ENCODE results near the gene SASH1. TPM values are rescaled to one million over a fixed set of nuclear protein-coding genes. Genes with fewer than 3 reads are reported as not detected.

Gene SASH1
- total RNA-seq, 1 experiment from 2014 or later, result 12.3 TPM

DNA sequence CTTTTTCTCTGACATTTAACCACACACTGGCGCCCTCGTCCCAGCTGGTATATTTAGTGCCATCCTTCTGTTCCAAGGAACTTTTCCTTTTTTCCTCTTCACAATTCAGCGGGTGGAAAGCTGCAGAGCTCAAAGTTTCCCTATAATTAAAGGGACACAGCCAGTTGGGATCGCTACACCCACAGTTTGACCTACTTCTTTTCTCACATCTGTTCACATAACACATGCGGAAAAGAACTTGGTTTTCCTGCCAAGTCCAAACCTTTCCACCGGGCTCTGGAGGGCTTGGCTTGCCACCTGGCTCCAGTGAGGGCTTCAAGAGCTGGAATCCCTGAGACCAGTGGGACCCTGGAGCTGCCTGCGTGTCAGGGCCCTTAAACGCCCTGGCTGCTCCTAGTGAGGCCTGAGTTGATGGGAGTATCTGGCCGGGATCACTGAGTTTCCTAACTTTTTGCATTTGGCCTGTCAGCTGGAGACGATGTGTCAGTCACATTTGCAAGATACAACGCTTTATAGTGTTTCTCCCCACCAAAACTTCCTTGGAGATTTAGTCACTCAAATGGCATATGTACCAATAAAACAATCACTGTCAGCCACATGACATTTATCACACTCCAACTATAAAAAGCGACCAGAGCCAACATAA lies 176.0 kb downstream of the SASH1 start:
- H3K36me3 Mint-ChIP-seq (ENCODE audit: insufficient read depth, unreplicated experiment), result no peaks in the 10 kb centered on the region
- CTCF ChIA-PET, result no interaction called here

DNA sequence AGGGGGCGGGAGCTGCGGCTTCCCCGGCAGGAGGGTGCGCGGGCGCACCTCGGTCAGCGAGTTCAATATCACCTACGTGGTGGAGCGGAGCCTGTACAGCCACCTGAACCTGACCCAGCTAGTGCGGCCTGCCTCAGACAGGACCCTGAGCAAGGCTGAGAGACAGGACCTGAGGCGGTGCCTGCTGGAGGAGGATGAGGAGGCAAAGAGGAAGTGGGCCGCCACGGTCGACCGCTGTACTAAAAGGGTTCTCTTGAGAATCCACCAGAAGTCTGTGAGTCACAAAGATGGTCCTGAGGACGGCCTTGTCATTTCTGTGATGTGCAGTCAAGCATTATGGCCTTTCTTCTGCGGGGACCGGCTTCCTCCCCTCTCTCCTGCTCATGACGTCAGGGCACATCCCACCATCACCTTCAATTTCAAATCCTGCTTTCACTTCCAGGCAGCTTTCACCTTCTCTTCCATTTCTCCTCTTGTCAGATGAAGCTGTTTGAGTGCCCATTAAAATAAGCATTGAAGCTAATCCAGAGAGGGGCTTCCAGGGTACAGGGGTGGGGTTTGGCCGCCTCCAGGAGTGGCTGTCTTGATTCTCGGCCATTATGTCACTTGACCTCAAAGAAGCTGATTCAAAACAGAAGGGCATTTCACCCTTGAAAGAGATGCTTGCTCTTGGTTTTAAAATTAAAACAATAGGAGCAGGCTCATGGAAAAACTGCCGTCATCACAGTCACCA lies 177.6 kb downstream of the SASH1 start:
- no peaks in the 10 kb centered on the region for H3K27me3 Mint-ChIP-seq (ENCODE audit: unreplicated experiment)
- CTCF ChIA-PET, result no interaction called here
- no peak for DNase-seq
- H3K27ac Mint-ChIP-seq (ENCODE audit: unreplicated experiment), result no peak overlapping the region
- H3K36me3 Mint-ChIP-seq (ENCODE audit: insufficient read depth, unreplicated experiment), result no peaks in the 10 kb centered on the region
- intact Hi-C loops (cut with micrococcal nuclease; ENCODE audit: unreplicated experiment), result no loop called here
- H3K4me3 Mint-ChIP-seq (ENCODE audit: low read depth, unreplicated experiment), result no peak overlapping the region
- H3K4me1 Mint-ChIP-seq (ENCODE audit: low read depth, unreplicated experiment), result no peaks in the 10 kb centered on the region
- BruUV-seq (replicated peaks), result no TSS peak
- TF ChIP-seq, protein P1, sequence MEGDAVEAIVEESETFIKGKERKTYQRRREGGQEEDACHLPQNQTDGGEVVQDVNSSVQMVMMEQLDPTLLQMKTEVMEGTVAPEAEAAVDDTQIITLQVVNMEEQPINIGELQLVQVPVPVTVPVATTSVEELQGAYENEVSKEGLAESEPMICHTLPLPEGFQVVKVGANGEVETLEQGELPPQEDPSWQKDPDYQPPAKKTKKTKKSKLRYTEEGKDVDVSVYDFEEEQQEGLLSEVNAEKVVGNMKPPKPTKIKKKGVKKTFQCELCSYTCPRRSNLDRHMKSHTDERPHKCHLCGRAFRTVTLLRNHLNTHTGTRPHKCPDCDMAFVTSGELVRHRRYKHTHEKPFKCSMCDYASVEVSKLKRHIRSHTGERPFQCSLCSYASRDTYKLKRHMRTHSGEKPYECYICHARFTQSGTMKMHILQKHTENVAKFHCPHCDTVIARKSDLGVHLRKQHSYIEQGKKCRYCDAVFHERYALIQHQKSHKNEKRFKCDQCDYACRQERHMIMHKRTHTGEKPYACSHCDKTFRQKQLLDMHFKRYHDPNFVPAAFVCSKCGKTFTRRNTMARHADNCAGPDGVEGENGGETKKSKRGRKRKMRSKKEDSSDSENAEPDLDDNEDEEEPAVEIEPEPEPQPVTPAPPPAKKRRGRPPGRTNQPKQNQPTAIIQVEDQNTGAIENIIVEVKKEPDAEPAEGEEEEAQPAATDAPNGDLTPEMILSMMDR (IDR thresholded peaks at IDR 0.05; ENCODE audit: unreplicated experiment), result no peak
- H3K9me3 Mint-ChIP-seq (ENCODE audit: low read depth, unreplicated experiment), result no peaks in the 10 kb centered on the region

More for the DNA sequence above, 176.0 kb downstream of the SASH1 start:
- DNase-seq, result no peak
- Mint-ChIP-seq H3K4me1 (ENCODE audit: low read depth, unreplicated experiment) (no peaks in the 10 kb centered on the region), H3K27ac (ENCODE audit: unreplicated experiment) (no peak overlapping the region), H3K9me3 (ENCODE audit: low read depth, unreplicated experiment) (no peaks in the 10 kb centered on the region), H3K27me3 (ENCODE audit: unreplicated experiment) (no peaks in the 10 kb centered on the region), H3K4me3 (ENCODE audit: low read depth, unreplicated experiment) (no peak overlapping the region)
- intact Hi-C loops (cut with micrococcal nuclease; ENCODE audit: unreplicated experiment), result no loop called here
- no TSS peak for BruUV-seq (replicated peaks)
- TF ChIP-seq, protein P1 (IDR thresholded peaks at IDR 0.05; ENCODE audit: unreplicated experiment), result no peak

DNA sequence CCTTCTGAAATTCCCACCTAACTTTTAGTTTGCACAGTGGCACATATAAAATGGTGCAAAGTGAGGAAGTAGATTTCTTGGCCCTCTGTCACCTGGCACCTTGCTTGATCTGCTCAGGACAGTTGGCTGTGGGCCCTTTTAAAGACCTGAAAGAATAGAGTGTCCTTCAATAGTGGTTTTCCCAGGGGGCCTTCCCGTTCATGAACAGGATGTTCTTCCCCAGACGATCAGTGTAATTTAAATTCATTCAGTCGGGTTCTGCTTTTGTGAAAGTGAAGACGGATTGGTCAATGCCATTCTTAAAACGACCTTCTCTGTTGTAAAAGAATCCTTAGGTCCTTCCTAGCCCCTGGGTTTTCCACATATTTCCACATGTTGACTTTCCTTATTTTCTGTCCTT lies 178.5 kb downstream of the SASH1 start:
- Mint-ChIP-seq H3K27ac (ENCODE audit: unreplicated experiment) (no peak overlapping the region), H3K27me3 (ENCODE audit: unreplicated experiment) (no peaks in the 10 kb centered on the region), H3K9me3 (ENCODE audit: low read depth, unreplicated experiment) (no peaks in the 10 kb centered on the region), H3K36me3 (ENCODE audit: insufficient read depth, unreplicated experiment) (no peaks in the 10 kb centered on the region), H3K4me3 (ENCODE audit: low read depth, unreplicated experiment) (no peak overlapping the region), H3K4me1 (ENCODE audit: low read depth, unreplicated experiment) (no peaks in the 10 kb centered on the region)
- TF ChIP-seq, protein P1 (IDR thresholded peaks at IDR 0.05; ENCODE audit: unreplicated experiment), result no peak
- DNase-seq, result no peak
- CTCF ChIA-PET, result no interaction called here
- no TSS peak for BruUV-seq (replicated peaks)
- intact Hi-C loops (cut with micrococcal nuclease; ENCODE audit: unreplicated experiment), result no loop called here

DNA sequence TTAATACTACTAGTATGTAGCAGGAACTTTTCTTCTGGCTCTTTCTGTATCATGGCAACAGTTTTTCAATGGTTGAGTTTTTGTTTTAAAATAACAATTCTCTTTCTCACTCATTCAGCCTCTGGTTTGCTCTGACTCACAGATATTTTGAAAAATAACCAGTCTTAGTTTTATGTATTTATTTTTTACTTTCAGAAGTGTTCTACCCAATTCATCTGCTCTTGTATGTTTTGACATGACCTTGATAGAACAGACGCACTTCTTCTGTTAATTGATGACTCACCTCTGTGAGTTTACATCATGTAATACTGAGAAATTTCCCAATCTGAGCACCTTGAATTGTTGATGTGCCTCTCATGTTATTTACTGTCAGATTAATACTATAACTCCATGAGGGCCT lies 178.9 kb downstream of the SASH1 start:
- no peak for DNase-seq
- H3K4me1 Mint-ChIP-seq (ENCODE audit: low read depth, unreplicated experiment), result peaks cover under 1% of the 10 kb centered on the region
- intact Hi-C loops (cut with micrococcal nuclease; ENCODE audit: unreplicated experiment), result no loop called here
- H3K9me3 Mint-ChIP-seq (ENCODE audit: low read depth, unreplicated experiment), result no peaks in the 10 kb centered on the region
- no peak overlapping the region for H3K4me3 Mint-ChIP-seq (ENCODE audit: low read depth, unreplicated experiment)
- no peaks in the 10 kb centered on the region for H3K27me3 Mint-ChIP-seq (ENCODE audit: unreplicated experiment)
- no peaks in the 10 kb centered on the region for H3K36me3 Mint-ChIP-seq (ENCODE audit: insufficient read depth, unreplicated experiment)
- TF ChIP-seq, protein P1 (IDR thresholded peaks at IDR 0.05; ENCODE audit: unreplicated experiment), result no peak
- BruUV-seq (replicated peaks), result no TSS peak
- CTCF ChIA-PET, result no interaction called here
- H3K27ac Mint-ChIP-seq (ENCODE audit: unreplicated experiment), result no peak overlapping the region

Data from Calu3 (cell line).